BLaER1 treated with 17β-estradiol and CSF1 and Interleukin-3, amounts not matched to agents 10 nM and 100 nM (cell line): ENCODE data around the gene WDFY2.

Experiments
- H3K27ac ChIP-seq, 11 experiments: shearing (Covaris generic); formaldehyde crosslinking; 2 replicates each; pipeline ENCODE4 v1.8.1; 2022
- H3K27me3 ChIP-seq, 11 experiments: shearing (Covaris generic); formaldehyde crosslinking; 2 replicates each; pipeline ENCODE4 v1.8.1; 2022
- H3K36me3 ChIP-seq, 11 experiments: shearing (Covaris generic); formaldehyde crosslinking; 2 replicates each; pipeline ENCODE4 v1.8.1; 2022
- H3K4me1 ChIP-seq, 10 experiments: shearing (Covaris generic); formaldehyde crosslinking; 2 replicates each; pipeline ENCODE4 v1.8.1; 2022
- H3K4me2 ChIP-seq, 11 experiments: shearing (Covaris generic); formaldehyde crosslinking; 2 replicates each; pipeline ENCODE4 v1.8.1; 2022
- H3K4me3 ChIP-seq, 10 experiments: shearing (Covaris generic); formaldehyde crosslinking; 2 replicates each; pipeline ENCODE4 v1.8.1; 2022
- H3K9ac ChIP-seq, 11 experiments: shearing (Covaris generic); formaldehyde crosslinking; 2 replicates each; pipeline ENCODE4 v1.8.1; 2022
- H3K9me3 ChIP-seq, 11 experiments: shearing (Covaris generic); formaldehyde crosslinking; replicated peaks in 1 of 11; 2 replicates each; pipeline ENCODE4 v1.8.1; 2022
- H4K20me1 ChIP-seq, 11 experiments: shearing (Covaris generic); formaldehyde crosslinking; 2 replicates each; pipeline ENCODE4 v1.8.1; 2022
- Cebpa-rat ChIP-seq, 11 experiments: shearing (Covaris generic); IDR thresholded peaks; 2 replicates each; pipeline ENCODE4 v1.8.1; 2022

WDFY2 gene

GRCh38 chr13:51737609-51738008 lies 153.3 kb downstream of the WDFY2 start:
- Histone ChIP-seq H3K9me3 (no peaks in the 10 kb centered on the region), H3K4me1 (peaks cover 0 to 9% (median 0%) of the 10 kb centered on the region in 10 experiments; a peak in 3 of 20 replicates), H4K20me1 (no peaks in the 10 kb centered on the region; a peak in 2 of 22 replicates), H3K27me3 (no peaks in the 10 kb centered on the region), H3K27ac (no peak overlapping the region), H3K36me3 (peaks cover 32 to 94% (median 57%) of the 10 kb centered on the region in 11 experiments; a peak in 21 of 22 replicates), H3K9ac (no peak overlapping the region), H3K4me3 (no peak overlapping the region), H3K4me2 (no peak overlapping the region)
- no peak for TF ChIP-seq Cebpa-rat (IDR thresholded peaks at IDR 0.05)

GRCh38 chr13:51738226-51738905 lies 154.1 kb downstream of the WDFY2 start:
- Histone ChIP-seq H3K9ac (no peak overlapping the region), H3K27ac (no peak overlapping the region), H3K4me1 (peaks cover 0 to 6% (median 0%) of the 10 kb centered on the region in 10 experiments; a peak in 3 of 20 replicates), H3K27me3 (no peaks in the 10 kb centered on the region), H4K20me1 (no peaks in the 10 kb centered on the region; a peak in 2 of 22 replicates), H3K4me2 (no peak overlapping the region), H3K9me3 (0 out of 22 replicates have a peak, but pooled peaks cover 0 to 1% (median 0%) of the 10 kb centered on the region in 11 experiments), H3K4me3 (no peak overlapping the region), H3K36me3 (peaks cover 32 to 94% (median 64%) of the 10 kb centered on the region in 11 experiments; a peak in 21 of 22 replicates)
- no peak for TF ChIP-seq Cebpa-rat (IDR thresholded peaks at IDR 0.05)

- Histone ChIP-seq H3K27me3 (no peaks in the 10 kb centered on the region), H3K9ac (no peak overlapping the region), H3K4me2 (no peak overlapping the region), H3K27ac (no peak overlapping the region), H4K20me1 (no peaks in the 10 kb centered on the region; a peak in 1 of 22 replicates), H3K4me3 (no peak overlapping the region), H3K4me1 (peaks cover 0 to 1% (median 0%) of the 10 kb centered on the region in 10 experiments; a peak in 4 of 20 replicates), H3K36me3 (peaks cover 39 to 95% (median 73%) of the 10 kb centered on the region in 11 experiments; a peak in 21 of 22 replicates), H3K9me3 (peaks cover 0 to 10% (median 0%) of the 10 kb centered on the region in 11 experiments; a peak in 3 of 22 replicates)
- TF ChIP-seq Cebpa-rat (IDR thresholded peaks at IDR 0.05) = no peak
Observed at GRCh38 chr13:51739027-51739764, 154.9 kb downstream of the WDFY2 start.

- H3K27me3 ChIP-seq = no peaks in the 10 kb centered on the region
- peaks cover 41 to 98% (median 86%) of the 10 kb centered on the region in 11 experiments; a peak in 21 of 22 replicates for H3K36me3 ChIP-seq
Observed at GRCh38 chr13:51740698-51741097, 156.4 kb downstream of the WDFY2 start.

GRCh38 chr13:51742031-51742430 lies 157.8 kb downstream of the WDFY2 start:
- no peak for TF ChIP-seq Cebpa-rat (IDR thresholded peaks at IDR 0.05)
- Histone ChIP-seq H3K4me3 (no peak overlapping the region), H3K27ac (no peak overlapping the region)

More at GRCh38 chr13:51740698-51741097, 156.4 kb downstream of the WDFY2 start:
- peaks cover 0 to 15% (median under 1%) of the 10 kb centered on the region in 11 experiments; a peak in 6 of 22 replicates for H3K9me3 ChIP-seq
- no peak overlapping the region for H3K27ac ChIP-seq
- H3K4me1 ChIP-seq = peaks cover 0 to 10% (median 0%) of the 10 kb centered on the region in 10 experiments; a peak in 4 of 20 replicates
- no peak for TF ChIP-seq Cebpa-rat (IDR thresholded peaks at IDR 0.05)
- no peaks in the 10 kb centered on the region for H4K20me1 ChIP-seq
- no peak overlapping the region for H3K4me3 ChIP-seq
- no peak overlapping the region for H3K9ac ChIP-seq
- H3K4me2 ChIP-seq = no peak overlapping the region

GRCh38 chr13:51742611-51743010 lies 158.3 kb downstream of the WDFY2 start:
- Histone ChIP-seq H3K4me1 (peaks cover 0 to 10% (median 0%) of the 10 kb centered on the region in 10 experiments; a peak in 4 of 20 replicates), H3K27ac (no peak overlapping the region), H3K4me3 (no peak overlapping the region), H3K9me3 (peaks cover 13 to 34% (median 18%) of the 10 kb centered on the region in 11 experiments), H3K9ac (no peak overlapping the region), H3K36me3 (peaks cover 59 to 98% (median 87%) of the 10 kb centered on the region in 11 experiments), H4K20me1 (no peaks in the 10 kb centered on the region), H3K4me2 (no peak overlapping the region), H3K27me3 (no peaks in the 10 kb centered on the region)
- TF ChIP-seq Cebpa-rat (IDR thresholded peaks at IDR 0.05) = no peak

More at GRCh38 chr13:51742031-51742430, 157.8 kb downstream of the WDFY2 start:
- H3K4me2 ChIP-seq = no peak overlapping the region
- H4K20me1 ChIP-seq = no peaks in the 10 kb centered on the region
- peaks cover 7 to 28% (median 13%) of the 10 kb centered on the region in 11 experiments; a peak in 21 of 22 replicates for H3K9me3 ChIP-seq
- H3K36me3 ChIP-seq = peaks cover 54 to 98% (median 84%) of the 10 kb centered on the region in 11 experiments
- H3K9ac ChIP-seq = no peak overlapping the region
- H3K27me3 ChIP-seq = no peaks in the 10 kb centered on the region
- H3K4me1 ChIP-seq = peaks cover 0 to 10% (median 0%) of the 10 kb centered on the region in 10 experiments; a peak in 4 of 20 replicates

- H3K27ac ChIP-seq = no peak overlapping the region
- H3K36me3 ChIP-seq = peaks cover 56 to 100% (median 84%) of the 10 kb centered on the region in 11 experiments
- TF ChIP-seq Cebpa-rat (IDR thresholded peaks at IDR 0.05) = no peak
- H3K9me3 ChIP-seq = peaks cover 26 to 48% (median 32%) of the 10 kb centered on the region in 11 experiments
- peaks cover 0 to 10% (median 0%) of the 10 kb centered on the region in 10 experiments; a peak in 4 of 20 replicates for H3K4me1 ChIP-seq
- H3K4me2 ChIP-seq = no peak overlapping the region
- no peaks in the 10 kb centered on the region for H3K27me3 ChIP-seq
- H4K20me1 ChIP-seq = no peaks in the 10 kb centered on the region
- H3K9ac ChIP-seq = no peak overlapping the region
- no peak overlapping the region for H3K4me3 ChIP-seq
Observed at GRCh38 chr13:51745243-51745642, 161.0 kb downstream of the WDFY2 start.

GRCh38 chr13:51746802-51747201 lies 162.5 kb downstream of the WDFY2 start:
- Histone ChIP-seq H3K27ac (no peak overlapping the region), H3K27me3 (no peaks in the 10 kb centered on the region), H3K4me2 (no peak overlapping the region), H3K9ac (no peak overlapping the region), H3K4me1 (peaks cover 0 to 10% (median 0%) of the 10 kb centered on the region in 10 experiments; a peak in 4 of 20 replicates), H4K20me1 (no peaks in the 10 kb centered on the region), H3K4me3 (no peak overlapping the region), H3K9me3 (peaks cover 26 to 48% (median 32%) of the 10 kb centered on the region in 11 experiments), H3K36me3 (peaks cover 54 to 100% (median 83%) of the 10 kb centered on the region in 11 experiments)
- TF ChIP-seq Cebpa-rat (IDR thresholded peaks at IDR 0.05) = no peak
